ENCODE data around the gene AFAP1L1.

DNA sequence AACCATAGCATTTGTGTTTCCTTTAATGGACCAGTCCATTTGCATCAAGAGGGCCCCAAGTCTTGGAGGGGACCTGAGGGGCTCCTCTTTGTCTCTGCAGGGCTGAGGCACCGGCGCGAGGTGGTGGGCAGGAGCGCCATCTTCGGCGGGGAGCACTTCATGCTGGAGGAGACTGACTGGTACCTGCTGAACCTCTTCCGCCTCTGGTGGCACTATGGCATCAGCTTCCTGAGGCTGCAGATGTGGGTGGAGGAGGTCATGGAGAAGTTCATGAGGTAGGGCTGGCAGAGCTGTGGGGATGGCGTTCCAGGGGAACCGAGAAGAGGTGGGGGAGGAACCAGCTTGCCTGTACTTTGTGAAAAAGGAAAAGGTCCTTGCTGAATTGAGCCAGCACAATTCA is 92.3 kb downstream of the AFAP1L1 start:
- TF ChIP-seq CTCF (IDR thresholded peaks at IDR 0.05) (no peak), ZFX (IDR thresholded peaks at IDR 0.05; ENCODE audit: borderline replicate concordance) (no peak)
